ENCODE data around the gene ENDOV. TPM values are rescaled to one million over a fixed set of nuclear protein-coding genes. Genes with fewer than 3 reads are reported as not detected.

The ENDOV gene
- total and polyA plus RNA-seq, 2 donors (not counting 1 experiment from before 2014, with no cell fraction given): 13.1 to 28.7 TPM

- Histone ChIP-seq H2AFZ (ENCODE audit: low read length) (no peak overlapping the region), H3K4me2 (ENCODE audit: extremely low read depth, insufficient read depth, low read length) (no peak overlapping the region), H3K9me3 (ENCODE audit: control insufficient read depth, insufficient read depth, low read depth, low read length) (no peaks in the 10 kb centered on the region), H3K36me3 (ENCODE audit: control insufficient read depth, insufficient read depth, low read length) (no peaks in the 10 kb centered on the region), H3K79me2 (ENCODE audit: control insufficient read depth, insufficient read depth, low read length) (no peaks in the 10 kb centered on the region), H4K20me1 (ENCODE audit: control insufficient read depth, extremely low read depth, insufficient read depth, low read length) (no peaks in the 10 kb centered on the region), H3K27ac (ENCODE audit: insufficient read depth, low read length) (no peak overlapping the region), H3K4me1 (ENCODE audit: control insufficient read depth, extremely low read depth, insufficient read depth, low read length) (no peaks in the 10 kb centered on the region), H3K27me3 (ENCODE audit: control insufficient read depth, insufficient read depth, low read length) (no peaks in the 10 kb centered on the region), H3K9ac (ENCODE audit: insufficient read depth, low read length) (no peak overlapping the region), H3K4me3 (replicated peaks in 1 of 4; ENCODE audit: control extremely low read depth in 1 of 4, insufficient read depth in 1 of 4, low read depth in 3 of 4, low read length in 4 of 4) (no peak overlapping the region)
- DNase-seq (ENCODE audit: low read depth in 2 of 2): no peak
- TF ChIP-seq, protein P1, sequence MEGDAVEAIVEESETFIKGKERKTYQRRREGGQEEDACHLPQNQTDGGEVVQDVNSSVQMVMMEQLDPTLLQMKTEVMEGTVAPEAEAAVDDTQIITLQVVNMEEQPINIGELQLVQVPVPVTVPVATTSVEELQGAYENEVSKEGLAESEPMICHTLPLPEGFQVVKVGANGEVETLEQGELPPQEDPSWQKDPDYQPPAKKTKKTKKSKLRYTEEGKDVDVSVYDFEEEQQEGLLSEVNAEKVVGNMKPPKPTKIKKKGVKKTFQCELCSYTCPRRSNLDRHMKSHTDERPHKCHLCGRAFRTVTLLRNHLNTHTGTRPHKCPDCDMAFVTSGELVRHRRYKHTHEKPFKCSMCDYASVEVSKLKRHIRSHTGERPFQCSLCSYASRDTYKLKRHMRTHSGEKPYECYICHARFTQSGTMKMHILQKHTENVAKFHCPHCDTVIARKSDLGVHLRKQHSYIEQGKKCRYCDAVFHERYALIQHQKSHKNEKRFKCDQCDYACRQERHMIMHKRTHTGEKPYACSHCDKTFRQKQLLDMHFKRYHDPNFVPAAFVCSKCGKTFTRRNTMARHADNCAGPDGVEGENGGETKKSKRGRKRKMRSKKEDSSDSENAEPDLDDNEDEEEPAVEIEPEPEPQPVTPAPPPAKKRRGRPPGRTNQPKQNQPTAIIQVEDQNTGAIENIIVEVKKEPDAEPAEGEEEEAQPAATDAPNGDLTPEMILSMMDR (conservative IDR thresholded peaks at IDR 0.05 in 1 of 2, IDR thresholded peaks at IDR 0.05 in 1 of 2; ENCODE audit: low read depth in 1 of 2, low read length in 2 of 2): no peak
- no peak for TF ChIP-seq EZH2 (IDR thresholded peaks at IDR 0.05; ENCODE audit: low read length, missing control alignments)
These were observed 10.2 kb downstream of the ENDOV start for GRCh38 chr17:80424878-80425765.

GRCh38 chr17:80425835-80426426 lies 11.0 kb downstream of the ENDOV start:
- no peak overlapping the region for H2AFZ ChIP-seq (ENCODE audit: low read length)
- no peak overlapping the region for H3K9ac ChIP-seq (ENCODE audit: insufficient read depth, low read length)
- no peaks in the 10 kb centered on the region for H3K27me3 ChIP-seq (ENCODE audit: control insufficient read depth, insufficient read depth, low read length)
- no peaks in the 10 kb centered on the region for H3K9me3 ChIP-seq (ENCODE audit: control insufficient read depth, insufficient read depth, low read depth, low read length)
- no peak overlapping the region for H3K27ac ChIP-seq (ENCODE audit: insufficient read depth, low read length)
- H3K4me1 ChIP-seq (ENCODE audit: control insufficient read depth, extremely low read depth, insufficient read depth, low read length): no peaks in the 10 kb centered on the region
- TF ChIP-seq, protein P1 (conservative IDR thresholded peaks at IDR 0.05 in 1 of 2, IDR thresholded peaks at IDR 0.05 in 1 of 2; ENCODE audit: low read depth in 1 of 2, low read length in 2 of 2): no peak
- TF ChIP-seq EZH2 (IDR thresholded peaks at IDR 0.05; ENCODE audit: low read length, missing control alignments): no peak
- H3K4me2 ChIP-seq (ENCODE audit: extremely low read depth, insufficient read depth, low read length): no peak overlapping the region
- H3K4me3 ChIP-seq (replicated peaks in 1 of 4; ENCODE audit: control extremely low read depth in 1 of 4, insufficient read depth in 1 of 4, low read depth in 3 of 4, low read length in 4 of 4): no peak overlapping the region
- no peaks in the 10 kb centered on the region for H3K36me3 ChIP-seq (ENCODE audit: control insufficient read depth, insufficient read depth, low read length)
- no peaks in the 10 kb centered on the region for H3K79me2 ChIP-seq (ENCODE audit: control insufficient read depth, insufficient read depth, low read length)
- no peaks in the 10 kb centered on the region for H4K20me1 ChIP-seq (ENCODE audit: control insufficient read depth, extremely low read depth, insufficient read depth, low read length)
- no peak for DNase-seq (ENCODE audit: low read depth in 2 of 2)

GRCh38 chr17:80426671-80427326 lies 11.8 kb downstream of the ENDOV start:
- no peak overlapping the region for H3K4me2 ChIP-seq (ENCODE audit: extremely low read depth, insufficient read depth, low read length)
- no peaks in the 10 kb centered on the region for H3K9me3 ChIP-seq (ENCODE audit: control insufficient read depth, insufficient read depth, low read depth, low read length)
- TF ChIP-seq, protein P1 (conservative IDR thresholded peaks at IDR 0.05 in 1 of 2, IDR thresholded peaks at IDR 0.05 in 1 of 2; ENCODE audit: low read depth in 1 of 2, low read length in 2 of 2): peak; percentile 77 to 83
- TF ChIP-seq EZH2 (IDR thresholded peaks at IDR 0.05; ENCODE audit: low read length, missing control alignments): no peak
- DNase-seq (ENCODE audit: low read depth in 2 of 2): peak; percentile 34 to 51
- H3K79me2 ChIP-seq (ENCODE audit: control insufficient read depth, insufficient read depth, low read length): no peaks in the 10 kb centered on the region
- H4K20me1 ChIP-seq (ENCODE audit: control insufficient read depth, extremely low read depth, insufficient read depth, low read length): no peaks in the 10 kb centered on the region
- no peaks in the 10 kb centered on the region for H3K27me3 ChIP-seq (ENCODE audit: control insufficient read depth, insufficient read depth, low read length)
- H2AFZ ChIP-seq (ENCODE audit: low read length): no peak overlapping the region
- no peaks in the 10 kb centered on the region for H3K36me3 ChIP-seq (ENCODE audit: control insufficient read depth, insufficient read depth, low read length)
- H3K9ac ChIP-seq (ENCODE audit: insufficient read depth, low read length): no peak overlapping the region
- H3K4me3 ChIP-seq (replicated peaks in 1 of 4; ENCODE audit: control extremely low read depth in 1 of 4, insufficient read depth in 1 of 4, low read depth in 3 of 4, low read length in 4 of 4): no peak overlapping the region
- no peak overlapping the region for H3K27ac ChIP-seq (ENCODE audit: insufficient read depth, low read length)
- no peaks in the 10 kb centered on the region for H3K4me1 ChIP-seq (ENCODE audit: control insufficient read depth, extremely low read depth, insufficient read depth, low read length)

All from fibroblast of lung (primary cell).